Panc1 (cell line): ENCODE measurements around the gene GNAI1. TPM values are rescaled to one million over a fixed set of nuclear protein-coding genes. Genes with fewer than 3 reads are reported as not detected.

Source experiments
- ATAC-seq: fragments of 200-7000 bp; cut with Tn5 transposase; 2 replicates; pipeline ENCODE4 v1.9.1; 2020; ENCODE audit warnings: mild to moderate bottlenecking, moderate library complexity
- BruUV-seq: library from RNA; stranded (reverse); fragments of 400-500 nt; replicated peaks from 2 replicates; lab custom pipeline; 2021; lab: Mats Ljungman, UMichigan
- CTCF ChIA-PET: fragments of 300-600 bp; sonication (Branson Sonifier 250); formaldehyde crosslinking; loops from one replicate; lab custom pipeline; 2022; ENCODE audit warnings: antibody characterized with exemption; lab: Charles Lee
- POLR2A ChIA-PET: fragments of 300-600 bp; sonication (Branson Sonifier 250); formaldehyde crosslinking; loops from one replicate; lab custom pipeline; 2022; ENCODE audit warnings: antibody characterized with exemption; lab: Charles Lee
- DNase-seq: peaks from one replicate; pipeline ENCODE4 v3.0.0-alpha.2; 2010; ENCODE audit warnings: low read depth, low spot score
- H3K27ac ChIP-seq: 2 replicates; pipeline ENCODE4 v1.5.1; 2011; ENCODE audit warnings: mild to moderate bottlenecking, low read length, inconsistent platforms
- H3K27me3 ChIP-seq: fragments of 200-500 bp; sonication (Bioruptor generic); 2 replicates; pipeline ENCODE4 v1.6.0; 2014; ENCODE audit warnings: low read length, inconsistent platforms; ENCODE audit not compliant: control insufficient read depth, insufficient read depth
- H3K36me3 ChIP-seq: fragments of 200-500 bp; sonication (Bioruptor generic); 2 replicates; pipeline ENCODE4 v1.5.1; 2014; ENCODE audit warnings: inconsistent platforms, mild to moderate bottlenecking, low read length, moderate library complexity; ENCODE audit not compliant: control insufficient read depth, insufficient read depth
- H3K4me1 ChIP-seq: 2 replicates; pipeline ENCODE4 v1.5.1; 2011; ENCODE audit warnings: inconsistent platforms, mild to moderate bottlenecking, low read length, moderate library complexity; ENCODE audit not compliant: control insufficient read depth, insufficient read depth
- H3K4me3 ChIP-seq, 2 experiments: 2 replicates each; pipeline ENCODE4 v1.5.1; 2011 to 2012; ENCODE audit warnings: low read depth in 2 of 2, low read length in 2 of 2, mild to moderate bottlenecking in 2 of 2, inconsistent platforms in 1 of 2, moderate library complexity in 1 of 2
- H3K9me3 ChIP-seq: fragments of 200-500 bp; sonication (Bioruptor generic); 2 replicates; pipeline ENCODE4 v1.5.1; 2014; ENCODE audit warnings: low read depth, mild to moderate bottlenecking, inconsistent platforms, low read length, moderate library complexity; ENCODE audit not compliant: control insufficient read depth, insufficient read depth
- POLR2AphosphoS5 ChIP-seq: IDR thresholded peaks from 2 replicates; pipeline ENCODE4 v1.6.1; 2012; ENCODE audit warnings: mild to moderate bottlenecking, low read depth, low read length, moderate library complexity
- REST ChIP-seq, 2 experiments: IDR thresholded peaks; 2 replicates each; pipeline ENCODE4 v1.6.1; 2011 to 2012; ENCODE audit warnings: low read depth in 2 of 2, control low read depth in 1 of 2, low read length in 1 of 2, mild to moderate bottlenecking in 1 of 2, moderate library complexity in 1 of 2; ENCODE audit not compliant: insufficient read depth in 1 of 2
- SIN3A ChIP-seq: IDR thresholded peaks from 2 replicates; pipeline ENCODE4 v1.6.1; 2012; ENCODE audit warnings: low read depth, mild to moderate bottlenecking, low read length, moderate library complexity, borderline replicate concordance; ENCODE audit not compliant: insufficient read depth
- TCF7L2 ChIP-seq: IDR thresholded peaks from 2 replicates; pipeline ENCODE4 v1.6.1; 2011; ENCODE audit warnings: mild to moderate bottlenecking, low read depth, low read length, inconsistent platforms
- in situ Hi-C: cut with HindIII; loops from 2 replicates; pipeline ENCODE4 v1.10.0; 2016; ENCODE audit warnings: low sequenced_read_pairs, low pct_unique_long_range_greater_than_20kb
- intact Hi-C: fragments of 100-400 bp; cut with micrococcal nuclease; formaldehyde crosslinking; loops from one replicate; pipeline ENCODE4 v1.10.0; 2022; ENCODE audit not compliant: unreplicated experiment
- total RNA-seq: library from RNA; stranded (reverse); gene quantifications from one replicate; pipeline ENCODE4 v1.2.1, GENCODE V29; 2021; ENCODE audit not compliant: unreplicated experiment
- TF ChIP-seq, protein P1 (sequence below): fragments of 450-650 bp; IDR thresholded peaks from 2 replicates; pipeline ENCODE4 v1.5.1; 2017; ENCODE audit warnings: mild to moderate bottlenecking

GNAI1 gene
- total RNA-seq, 1 experiment from 2014 or later = 19.2 TPM

GRCh38 chr7:80181411-80181810 is 46.8 kb downstream of the GNAI1 start:
- CTCF ChIA-PET = interaction anchor here (0.6 kb wide), 1 partner anchor 28 kb away, joined by 3 read pairs; no protein-coding TSS in a partner anchor
- no peak overlapping the region for H3K4me3 ChIP-seq
- no peaks in the 10 kb centered on the region for H3K27me3 ChIP-seq
- H3K36me3 ChIP-seq = no peaks in the 10 kb centered on the region
- no peak overlapping the region for H3K27ac ChIP-seq
- in situ Hi-C loops = no loop called here
- POLR2A ChIA-PET = no interaction called here
- DNase-seq (no peak), ATAC-seq (no peak)
- no peak for TF ChIP-seq POLR2AphosphoS5
- TF ChIP-seq, protein P1, sequence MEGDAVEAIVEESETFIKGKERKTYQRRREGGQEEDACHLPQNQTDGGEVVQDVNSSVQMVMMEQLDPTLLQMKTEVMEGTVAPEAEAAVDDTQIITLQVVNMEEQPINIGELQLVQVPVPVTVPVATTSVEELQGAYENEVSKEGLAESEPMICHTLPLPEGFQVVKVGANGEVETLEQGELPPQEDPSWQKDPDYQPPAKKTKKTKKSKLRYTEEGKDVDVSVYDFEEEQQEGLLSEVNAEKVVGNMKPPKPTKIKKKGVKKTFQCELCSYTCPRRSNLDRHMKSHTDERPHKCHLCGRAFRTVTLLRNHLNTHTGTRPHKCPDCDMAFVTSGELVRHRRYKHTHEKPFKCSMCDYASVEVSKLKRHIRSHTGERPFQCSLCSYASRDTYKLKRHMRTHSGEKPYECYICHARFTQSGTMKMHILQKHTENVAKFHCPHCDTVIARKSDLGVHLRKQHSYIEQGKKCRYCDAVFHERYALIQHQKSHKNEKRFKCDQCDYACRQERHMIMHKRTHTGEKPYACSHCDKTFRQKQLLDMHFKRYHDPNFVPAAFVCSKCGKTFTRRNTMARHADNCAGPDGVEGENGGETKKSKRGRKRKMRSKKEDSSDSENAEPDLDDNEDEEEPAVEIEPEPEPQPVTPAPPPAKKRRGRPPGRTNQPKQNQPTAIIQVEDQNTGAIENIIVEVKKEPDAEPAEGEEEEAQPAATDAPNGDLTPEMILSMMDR = no peak
- no peak for TF ChIP-seq REST (IDR thresholded peaks at IDR 0.05; ENCODE audit: insufficient read depth in 1 of 2, low read depth in 2 of 2, low read length in 1 of 2)
- no peak for TF ChIP-seq TCF7L2
- no peak for TF ChIP-seq SIN3A
- H3K9me3 ChIP-seq = no peaks in the 10 kb centered on the region
- H3K4me1 ChIP-seq = no peaks in the 10 kb centered on the region
- no TSS peak for BruUV-seq
- intact Hi-C loops = no loop called here

- Histone ChIP-seq H3K4me1 (peaks cover 9% of the 10 kb centered on the region), H3K27ac (no peak overlapping the region), H3K9me3 (no peaks in the 10 kb centered on the region), H3K27me3 (no peaks in the 10 kb centered on the region), H3K36me3 (no peaks in the 10 kb centered on the region), H3K4me3 (no peak overlapping the region)
- POLR2A ChIA-PET = no interaction called here
- ATAC-seq = no peak
- in situ Hi-C loops = no loop called here
- intact Hi-C loops = no loop called here
- CTCF ChIA-PET = no interaction called here
- no TSS peak for BruUV-seq
- DNase-seq = no peak
- TF ChIP-seq REST (IDR thresholded peaks at IDR 0.05; ENCODE audit: insufficient read depth in 1 of 2, low read depth in 2 of 2, low read length in 1 of 2) (no peak), POLR2AphosphoS5 (no peak), SIN3A (no peak), TCF7L2 (no peak)
- TF ChIP-seq, protein P1 = no peak
Measured at GRCh38 chr7:80182630-80183276, 48.1 kb downstream of the GNAI1 start.
